ENCODE results near the gene FCHSD2.
A peak's percentile ranks its signal among the peaks of the same experiment; 100 is the strongest.
"Not testable (repeated sequence)": the region's sequence is repeated elsewhere in the genome, so short reads cannot be mapped to it uniquely, and the experiment has no call there.

Gene FCHSD2

GRCh38 chr11:72848846-72849466 lies 293.2 kb downstream of the FCHSD2 start:
- no peak for DNase-seq (ENCODE audit: low read depth in 3 of 3, low spot score in 1 of 3)

GRCh38 chr11:72844356-72844755 lies 297.8 kb downstream of the FCHSD2 start:
- no peak for DNase-seq (ENCODE audit: low read depth in 3 of 3, low spot score in 1 of 3)

- DNase-seq (ENCODE audit: low read depth in 3 of 3, low spot score in 1 of 3): no peak
Measured at GRCh38 chr11:72842653-72843330, 299.3 kb downstream of the FCHSD2 start.

GRCh38 chr11:72842126-72842525 lies 300.0 kb downstream of the FCHSD2 start:
- no peak for DNase-seq (ENCODE audit: low read depth in 3 of 3, low spot score in 1 of 3)

- DNase-seq (ENCODE audit: low read depth in 3 of 3, low spot score in 1 of 3): no peak
Measured at GRCh38 chr11:72841397-72841796, 300.7 kb downstream of the FCHSD2 start.

GRCh38 chr11:72840780-72841179 lies 301.3 kb downstream of the FCHSD2 start:
- DNase-seq (ENCODE audit: low read depth in 3 of 3, low spot score in 1 of 3): no peak

GRCh38 chr11:72838691-72839305 lies 303.3 kb downstream of the FCHSD2 start:
- no peak for DNase-seq (ENCODE audit: low read depth in 3 of 3, low spot score in 1 of 3)

GRCh38 chr11:72836111-72836510 lies 306.0 kb downstream of the FCHSD2 start:
- no peak for DNase-seq (ENCODE audit: low read depth in 3 of 3, low spot score in 1 of 3)

GRCh38 chr11:72834905-72835304 lies 307.2 kb downstream of the FCHSD2 start:
- no peak for DNase-seq (ENCODE audit: low read depth in 3 of 3, low spot score in 1 of 3)

- DNase-seq (ENCODE audit: low read depth in 3 of 3, low spot score in 1 of 3): no peak
Measured at GRCh38 chr11:72833811-72834493, 308.2 kb downstream of the FCHSD2 start.

GRCh38 chr11:72833083-72833733 lies 308.9 kb downstream of the FCHSD2 start:
- DNase-seq (ENCODE audit: low read depth in 3 of 3, low spot score in 1 of 3): no peak

- DNase-seq (ENCODE audit: low read depth in 3 of 3, low spot score in 1 of 3): no peak
Measured at GRCh38 chr11:72832301-72833082, 309.6 kb downstream of the FCHSD2 start.

- peak in 1 of 3 donors; percentile 46 for DNase-seq (ENCODE audit: low read depth in 3 of 3, low spot score in 1 of 3)
Measured at GRCh38 chr11:72831521-72832300, 310.4 kb downstream of the FCHSD2 start.

GRCh38 chr11:72829884-72830533 lies 312.1 kb downstream of the FCHSD2 start:
- DNase-seq (ENCODE audit: low read depth in 3 of 3, low spot score in 1 of 3): no peak

GRCh38 chr11:72829178-72829577 lies 312.9 kb downstream of the FCHSD2 start:
- no peak for DNase-seq (ENCODE audit: low read depth in 3 of 3, low spot score in 1 of 3)

GRCh38 chr11:72828692-72829101 lies 313.4 kb downstream of the FCHSD2 start:
- DNase-seq (ENCODE audit: low read depth in 3 of 3, low spot score in 1 of 3): no peak

GRCh38 chr11:72828081-72828567 lies 314.0 kb downstream of the FCHSD2 start:
- DNase-seq (ENCODE audit: low read depth in 3 of 3, low spot score in 1 of 3): no peak

- DNase-seq (ENCODE audit: low read depth in 3 of 3, low spot score in 1 of 3): not testable (repeated sequence)
Measured at GRCh38 chr11:72827656-72828055, 314.5 kb downstream of the FCHSD2 start.

- no peak for DNase-seq (ENCODE audit: low read depth in 3 of 3, low spot score in 1 of 3)
Measured at GRCh38 chr11:72826942-72827480, 315.1 kb downstream of the FCHSD2 start.

Measured in stimulated activated CD4-positive, alpha-beta T cell treated with anti-CD3 and anti-CD28 coated beads, TNF-alpha, amount 100 ng/mL, for 1 hour (primary cell).